NCI-H1417 (cell line): ENCODE results near the gene TMEM151A.
A peak's percentile ranks its signal among the peaks of the same experiment; 100 is the strongest.
"Not testable (repeated sequence)": the region's sequence is repeated elsewhere in the genome, so short reads cannot be mapped to it uniquely, and the experiment has no call there.

Experiments
- DNase-seq, 3 experiments: peaks; one replicate each; lab custom pipeline; 2025; lab: John Stamatoyannopoulos, UW

TMEM151A gene

GRCh38 chr11:66291706-66292542, at the start of gene TMEM151A:
Gene TMEM151A, plus strand, starts transcription at chr11:66291894. Its CDS starts 120 bp downstream, at chr11:66292014.
- DNase-seq = peak; percentile 16 to 58 (median 56)

GRCh38 chr11:66242095-66242765, 49.5 kb upstream of the TMEM151A start:
- no peak for DNase-seq

- DNase-seq = no peak
Observed at GRCh38 chr11:66243782-66244535, 47.7 kb upstream of the TMEM151A start.

DNA sequence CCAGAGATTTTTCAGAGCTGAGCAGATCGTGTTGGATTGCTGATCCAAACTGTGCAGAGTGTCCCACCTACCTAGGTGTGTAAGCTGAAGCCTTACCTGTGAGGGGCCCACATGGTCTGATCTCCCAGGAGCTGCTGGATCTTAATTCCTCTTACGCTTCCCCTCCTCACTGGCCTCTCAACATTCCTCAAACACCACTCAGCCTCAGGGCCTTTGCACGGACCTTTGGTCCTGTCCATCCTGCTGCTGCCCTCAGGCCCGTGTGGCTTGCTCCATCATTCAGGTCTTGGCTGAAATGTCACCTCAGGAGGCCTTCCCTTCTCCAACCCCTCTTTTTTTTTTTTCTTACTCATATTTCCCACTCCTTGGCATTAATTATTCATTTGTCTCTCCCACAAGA, 44.4 kb upstream of the TMEM151A start:
- no peak for DNase-seq

DNA sequence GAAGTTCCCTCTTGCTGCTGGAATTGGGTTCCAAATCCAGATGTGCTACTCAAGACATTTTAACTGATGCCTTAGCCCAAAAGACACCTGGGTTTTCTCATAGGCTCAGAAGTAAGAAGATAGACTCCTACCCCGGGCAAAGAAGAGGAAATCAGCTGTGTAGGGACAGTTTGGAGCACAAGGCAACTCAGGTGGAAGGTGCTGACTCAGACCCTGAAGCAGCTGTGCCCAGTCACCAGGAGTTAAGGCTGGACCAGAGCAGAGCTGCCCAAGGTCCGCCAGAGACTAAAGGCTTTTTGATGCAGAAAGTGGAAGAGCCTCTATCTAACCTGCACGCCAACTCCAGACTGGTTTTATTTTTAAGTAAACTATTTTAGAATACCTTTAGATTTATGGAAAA, 43.9 kb upstream of the TMEM151A start:
- no peak for DNase-seq

- no peak for DNase-seq
Observed at GRCh38 chr11:66248903-66249302, 42.8 kb upstream of the TMEM151A start.

GRCh38 chr11:66251809-66252208, 39.9 kb upstream of the TMEM151A start:
- no peak for DNase-seq

GRCh38 chr11:66253081-66253480, 38.6 kb upstream of the TMEM151A start:
- not testable (repeated sequence) for DNase-seq

- no peak for DNase-seq
Observed at GRCh38 chr11:66258473-66258893, 33.2 kb upstream of the TMEM151A start.

GRCh38 chr11:66259225-66259624, 32.5 kb upstream of the TMEM151A start:
- no peak for DNase-seq

DNA sequence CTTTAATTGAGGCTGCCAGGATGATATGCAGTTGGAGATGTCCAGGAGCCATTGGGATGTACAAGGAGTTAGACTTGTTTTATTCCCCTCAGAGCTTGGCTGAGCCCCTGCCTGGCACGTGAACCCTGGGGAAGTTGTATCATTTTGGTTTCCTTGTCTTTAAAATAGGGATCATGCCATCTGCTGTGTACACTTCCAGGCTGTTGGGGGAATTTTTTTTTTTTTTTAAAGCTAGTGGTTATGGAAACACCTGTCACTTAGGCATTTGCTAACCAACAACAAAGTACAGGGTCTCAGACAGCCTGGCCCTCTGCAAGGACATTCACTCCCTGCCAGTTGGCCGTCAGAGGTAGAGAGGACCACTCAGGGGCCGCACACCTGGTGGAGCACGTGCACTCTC, 31.7 kb upstream of the TMEM151A start:
- DNase-seq = no peak

DNA sequence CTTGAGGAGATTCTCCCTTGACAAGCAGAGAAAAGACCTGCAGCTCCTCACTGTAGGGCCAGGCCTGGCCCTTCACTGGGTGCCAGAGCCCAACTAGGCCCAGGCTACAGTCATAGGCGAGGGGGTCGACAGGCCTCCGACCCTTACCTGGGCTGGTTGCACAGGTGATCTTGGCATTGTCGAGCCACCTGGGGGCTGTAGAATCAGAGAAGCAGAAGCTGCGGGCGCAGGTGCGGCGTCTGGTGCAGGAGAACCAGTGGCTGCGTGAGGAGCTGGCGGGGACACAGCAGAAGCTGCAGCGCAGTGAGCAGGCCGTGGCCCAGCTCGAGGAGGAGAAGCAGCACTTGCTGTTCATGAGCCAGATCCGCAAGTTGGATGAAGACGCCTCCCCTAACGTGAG, 30.1 kb upstream of the TMEM151A start:
- DNase-seq = no peak

- no peak for DNase-seq
Observed at GRCh38 chr11:66262191-66262590, 29.5 kb upstream of the TMEM151A start.

DNA sequence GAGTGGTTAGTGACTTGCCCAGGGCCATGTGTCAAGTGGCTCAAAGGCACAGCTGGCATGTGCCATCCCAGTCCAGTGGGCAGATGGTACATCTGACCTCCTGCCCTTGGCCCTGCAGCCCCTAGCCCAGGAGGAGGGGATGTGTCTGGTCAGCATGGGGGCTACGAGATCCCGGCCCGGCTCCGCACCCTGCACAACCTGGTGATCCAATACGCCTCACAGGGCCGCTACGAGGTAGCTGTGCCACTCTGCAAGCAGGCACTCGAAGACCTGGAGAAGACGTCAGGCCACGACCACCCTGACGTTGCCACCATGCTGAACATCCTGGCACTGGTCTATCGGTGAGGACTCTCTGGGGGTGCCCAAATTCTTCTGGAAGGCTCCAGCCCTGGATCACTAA, 29.0 kb upstream of the TMEM151A start:
- DNase-seq = no peak

- DNase-seq = no peak
Observed at GRCh38 chr11:66263231-66263630, 28.5 kb upstream of the TMEM151A start.

GRCh38 chr11:66263785-66264184, 27.9 kb upstream of the TMEM151A start:
- no peak for DNase-seq

DNA sequence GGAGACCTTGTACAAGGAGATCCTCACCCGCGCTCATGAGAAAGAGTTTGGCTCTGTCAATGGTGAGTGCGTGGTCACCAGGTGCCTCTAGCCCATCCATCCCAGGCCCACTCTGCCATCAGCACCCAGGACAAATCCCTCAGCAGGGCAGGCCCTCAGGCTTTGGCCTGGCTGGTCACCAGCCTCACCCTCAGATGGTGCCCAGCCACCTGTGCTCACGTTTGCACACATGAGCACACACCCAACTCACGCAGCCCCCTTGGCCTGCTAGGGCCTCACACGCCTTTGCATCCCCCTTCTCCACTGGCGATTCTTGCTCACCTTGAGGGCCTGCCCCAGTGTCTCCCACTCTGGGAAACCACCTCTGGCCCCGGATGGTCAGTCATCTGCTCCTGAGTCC, 27.3 kb upstream of the TMEM151A start:
- DNase-seq = no peak

- peak in 1 of 3 experiments; percentile 17 for DNase-seq
Observed at GRCh38 chr11:66264914-66265313, 26.8 kb upstream of the TMEM151A start.

DNA sequence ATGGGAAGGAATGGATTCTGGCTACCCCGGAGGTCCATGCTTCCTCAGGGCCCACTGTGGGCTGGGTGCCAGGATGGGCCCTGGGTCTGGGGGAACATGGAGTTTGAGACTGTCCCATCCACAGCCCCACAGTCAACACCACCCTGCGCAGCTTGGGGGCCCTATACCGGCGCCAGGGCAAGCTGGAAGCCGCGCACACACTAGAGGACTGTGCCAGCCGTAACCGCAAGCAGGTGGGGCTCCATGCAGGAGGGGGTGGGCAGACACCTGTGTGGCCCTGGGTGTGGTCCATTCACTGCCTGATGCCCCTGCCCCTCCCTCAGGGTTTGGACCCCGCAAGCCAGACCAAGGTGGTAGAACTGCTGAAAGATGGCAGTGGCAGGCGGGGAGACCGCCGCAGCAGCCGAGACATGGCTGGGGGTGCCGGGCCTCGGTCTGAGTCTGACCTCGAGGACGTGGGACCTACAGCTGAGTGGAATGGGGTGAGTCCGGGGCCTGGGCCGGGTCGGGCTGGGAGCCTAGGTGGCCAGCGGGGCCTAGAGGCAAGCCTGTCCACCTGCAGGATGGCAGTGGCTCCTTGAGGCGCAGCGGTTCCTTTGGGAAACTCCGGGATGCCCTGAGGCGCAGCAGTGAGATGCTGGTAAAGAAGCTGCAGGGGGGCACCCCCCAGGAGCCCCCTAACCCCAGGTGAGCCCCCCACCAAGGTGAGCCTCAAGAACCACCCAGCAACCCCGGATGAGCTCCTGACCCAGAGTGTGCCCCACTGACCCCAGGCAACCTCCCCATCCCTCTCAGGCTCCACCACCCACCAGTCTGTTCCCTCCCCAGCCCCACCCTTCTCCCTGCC, 25.9 kb upstream of the TMEM151A start:
- no peak for DNase-seq

DNA sequence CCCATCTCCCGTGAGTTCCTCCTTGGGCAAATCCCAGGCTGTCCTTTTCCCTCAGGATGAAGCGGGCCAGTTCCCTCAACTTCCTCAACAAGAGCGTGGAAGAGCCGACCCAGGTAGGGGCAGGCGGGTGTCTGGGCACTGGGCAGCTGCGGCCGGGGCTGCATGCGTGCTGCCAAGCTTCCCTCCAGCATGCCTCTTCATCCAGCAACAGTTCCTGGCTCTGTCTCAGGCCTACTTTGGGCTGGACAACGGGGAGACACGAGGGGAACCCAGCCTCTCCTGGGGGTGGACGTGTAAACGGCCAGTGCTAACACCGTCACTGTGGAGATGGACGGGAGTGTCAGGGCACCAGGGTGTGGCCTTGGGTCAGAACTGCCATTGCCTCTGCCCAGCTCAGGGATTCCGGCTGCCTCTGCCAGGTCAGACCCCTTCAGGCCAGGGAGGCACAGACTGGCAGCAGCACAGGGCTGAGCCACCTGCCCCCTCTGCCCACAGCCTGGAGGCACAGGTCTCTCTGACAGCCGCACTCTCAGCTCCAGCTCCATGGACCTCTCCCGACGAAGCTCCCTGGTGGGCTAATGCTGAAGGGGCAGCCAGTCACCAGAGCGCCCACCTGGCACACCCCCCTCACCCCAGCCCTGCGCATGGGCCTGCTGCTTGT, 25.2 kb upstream of the TMEM151A start:
- DNase-seq = no peak

DNA sequence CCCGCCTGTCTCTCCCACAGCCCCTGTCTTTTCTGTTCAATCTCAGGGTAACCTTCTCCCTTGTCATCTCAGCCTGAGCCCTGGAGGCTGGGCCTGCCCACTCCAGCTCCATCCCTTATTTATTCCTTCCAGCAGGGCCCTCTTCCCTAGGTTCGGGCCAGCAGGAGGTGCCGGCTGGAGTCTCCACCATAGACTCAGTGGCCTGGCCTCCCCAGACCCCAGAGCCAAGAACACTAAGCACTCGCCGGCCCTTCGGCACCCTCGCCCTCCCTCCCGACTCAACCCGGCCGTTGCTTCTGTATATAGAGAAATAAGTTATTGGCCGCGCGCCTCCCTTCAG, 24.7 kb upstream of the TMEM151A start:
- no peak for DNase-seq
